ENCODE measurements around the gene SIRT1. TPM values are rescaled to one million over a fixed set of nuclear protein-coding genes. Genes with fewer than 3 reads are reported as not detected.

SIRT1 gene
- total and polyA plus RNA-seq, 2 donors (not counting 3 experiments of a cell fraction or from before 2014, with no cell fraction given): 3.7 to 14.8 TPM

GRCh38 chr10:67852761-67853160 lies 31.7 kb upstream of the SIRT1 start:
- dilution Hi-C loops (cut with MboI; ENCODE audit: extremely low pct_ligation_motif_present, low sequenced_read_pairs) (no loop called here), intact Hi-C loops (cut with micrococcal nuclease) (loop anchor here (10.0 kb wide), 1 partner anchor 222 kb away; the partner anchor contains the start of gene HERC4)
- no peaks in the 10 kb centered on the region for H3K9me3 ChIP-seq (replicated peaks; ENCODE audit: control insufficient read depth, insufficient read depth, low read length)
- H3K27ac ChIP-seq (ENCODE audit: insufficient read depth, low read depth, low read length): no peak overlapping the region
- no peaks in the 10 kb centered on the region for H3K9me1 ChIP-seq (replicated peaks; ENCODE audit: control insufficient read depth, extremely low read depth, insufficient read depth, low read length)
- FAIRE-seq (no peak), DNase-seq (ENCODE audit: low read depth, low spot score) (no peak)
- H3K79me2 ChIP-seq (ENCODE audit: control insufficient read depth, insufficient read depth, low read length): no peaks in the 10 kb centered on the region
- H3K4me1 ChIP-seq (ENCODE audit: control insufficient read depth, extremely low read depth, insufficient read depth, low read length): peaks cover 3% of the 10 kb centered on the region
- no peak overlapping the region for H3K9ac ChIP-seq (replicated peaks; ENCODE audit: extremely low read depth, insufficient read depth, low read length)
- no peak overlapping the region for H3K4me2 ChIP-seq (ENCODE audit: insufficient read depth, low read length)
- no peaks in the 10 kb centered on the region for H3K36me3 ChIP-seq (ENCODE audit: control insufficient read depth in 2 of 2, extremely low read depth in 1 of 2, insufficient read depth in 2 of 2, low read length in 2 of 2)
- POLR2A ChIA-PET: no interaction called here
- CTCF ChIA-PET: interaction anchor here (1.0 kb wide), 1 partner anchor 496 kb away, joined by 3 read pairs; no protein-coding TSS in a partner anchor
- no TSS peak for BruUV-seq (replicated peaks)
- no peaks in the 10 kb centered on the region for H3K27me3 ChIP-seq (ENCODE audit: control insufficient read depth in 2 of 2, insufficient read depth in 2 of 2, low read length in 2 of 2)
- H4K20me1 ChIP-seq (replicated peaks; ENCODE audit: control insufficient read depth, extremely low read depth, insufficient read depth, low read length): no peaks in the 10 kb centered on the region
- no peak overlapping the region for H3K4me3 ChIP-seq (replicated peaks in 1 of 3; ENCODE audit: insufficient read depth in 1 of 3, low read depth in 1 of 3, low read length in 3 of 3)
- TF ChIP-seq MYC (IDR thresholded peaks at IDR 0.05; ENCODE audit: low read depth, low read length) (no peak), MAX (IDR thresholded peaks at IDR 0.05; ENCODE audit: insufficient read depth, insufficient read length) (no peak), JUN (IDR thresholded peaks at IDR 0.05; ENCODE audit: borderline replicate concordance, insufficient read depth, insufficient read length, low read depth) (no peak), CTCF (IDR thresholded peaks at IDR 0.05; ENCODE audit: extremely low read depth in 1 of 2, insufficient read depth in 1 of 2, low read depth in 1 of 2, low read length in 2 of 2) (no peak), EZH2 (IDR thresholded peaks at IDR 0.05; ENCODE audit: borderline replicate concordance, low read depth, low read length, severe bottlenecking) (no peak), FOS (IDR thresholded peaks at IDR 0.05; ENCODE audit: borderline replicate concordance, insufficient read depth, low read length) (no peak), POLR2A (IDR thresholded peaks at IDR 0.05; ENCODE audit: low read depth, low read length) (no peak), GATA2 (IDR thresholded peaks at IDR 0.05; ENCODE audit: insufficient read depth, insufficient read length, low read depth, low read length) (no peak), POLR2AphosphoS5 (IDR thresholded peaks at IDR 0.05; ENCODE audit: insufficient read depth, low read depth, low read length) (no peak)
- H2AFZ ChIP-seq (ENCODE audit: low read depth, low read length): no peak overlapping the region

All from endothelial cell of umbilical vein (primary cell).